ENCODE measurements around the gene CCND2.

Gene CCND2

GRCh38 chr12:4257442-4257841, 16.1 kb upstream of the CCND2 start:
- DNase-seq = no peak

- no peak for DNase-seq
Measured at GRCh38 chr12:4259099-4259498, 14.5 kb upstream of the CCND2 start.

- no peak for DNase-seq
Measured at GRCh38 chr12:4261655-4262054, 11.9 kb upstream of the CCND2 start.

GRCh38 chr12:4265280-4265679, 8.3 kb upstream of the CCND2 start:
- DNase-seq = no peak

GRCh38 chr12:4266990-4267389, 6.6 kb upstream of the CCND2 start:
- DNase-seq = no peak

GRCh38 chr12:4267704-4268328, 5.7 kb upstream of the CCND2 start:
- no peak for DNase-seq

- no peak for DNase-seq
Measured at GRCh38 chr12:4268329-4269181, 5.0 kb upstream of the CCND2 start.

- peak; percentile 75 for DNase-seq
Measured at GRCh38 chr12:4269279-4269991, 4.1 kb upstream of the CCND2 start.

- DNase-seq = no peak
Measured at GRCh38 chr12:4270016-4270830, 3.3 kb upstream of the CCND2 start.

- peak; percentile 77 for DNase-seq
Measured at GRCh38 chr12:4270831-4271716, 2.5 kb upstream of the CCND2 start.

GRCh38 chr12:4271717-4272423, 1.7 kb upstream of the CCND2 start:
- peak; percentile 82 for DNase-seq

GRCh38 chr12:4272424-4273272, 914 bp upstream of the CCND2 start:
- DNase-seq = peak; percentile 48

- DNase-seq = no peak
Measured at GRCh38 chr12:4273273-4273651, 300 bp upstream of the CCND2 start.

GRCh38 chr12:4274396-4275015, 944 bp downstream of the CCND2 start:
- DNase-seq = no peak

- DNase-seq = no peak
Measured at GRCh38 chr12:4275016-4275869, 1.7 kb downstream of the CCND2 start.

- DNase-seq = no peak
Measured at GRCh38 chr12:4275870-4276301, 2.3 kb downstream of the CCND2 start.

GRCh38 chr12:4276524-4277204, 3.1 kb downstream of the CCND2 start:
- peak; percentile 70 for DNase-seq

GRCh38 chr12:4277205-4277543, 3.6 kb downstream of the CCND2 start:
- DNase-seq = no peak
